H9 (cell line): ENCODE results near the gene ATP6V0A1. TPM values are rescaled to one million over a fixed set of nuclear protein-coding genes. Genes with fewer than 3 reads are reported as not detected.
"Not testable (repeated sequence)": the region's sequence is repeated elsewhere in the genome, so short reads cannot be mapped to it uniquely, and the experiment has no call there.

Experiments used
- DNase-seq: peaks from one replicate; pipeline ENCODE4 v3.0.0-alpha.2; 2017
- H2AFZ ChIP-seq: one replicate; pipeline ENCODE4 v1.6.1; 2013; ENCODE audit warnings: mild to moderate bottlenecking, low read length, control low read depth, moderate library complexity
- H2AK5ac ChIP-seq: 2 replicates; pipeline ENCODE4 v1.6.1; 2013; ENCODE audit warnings: low read length, control low read depth, mixed read lengths; ENCODE audit not compliant: insufficient read length
- H2BK120ac ChIP-seq: one replicate; pipeline ENCODE4 v1.6.1; 2013; ENCODE audit warnings: low read depth, mild to moderate bottlenecking, low read length, control low read depth, inconsistent platforms; ENCODE audit not compliant: poor library complexity, severe bottlenecking
- H2BK12ac ChIP-seq: 2 replicates; pipeline ENCODE4 v1.6.1; 2013; ENCODE audit warnings: low read length, control low read depth, mixed read lengths, low read depth; ENCODE audit not compliant: insufficient read length
- H2BK15ac ChIP-seq: 2 replicates; pipeline ENCODE4 v1.6.1; 2013; ENCODE audit warnings: low read depth, low read length, control low read depth
- H2BK20ac ChIP-seq: one replicate; pipeline ENCODE4 v1.6.1; 2013; ENCODE audit warnings: low read depth, mild to moderate bottlenecking, low read length, control low read depth, inconsistent platforms; ENCODE audit not compliant: poor library complexity, severe bottlenecking
- H2BK5ac ChIP-seq: 2 replicates; pipeline ENCODE4 v1.6.1; 2013; ENCODE audit warnings: low read length, control low read depth, mixed read lengths; ENCODE audit not compliant: insufficient read length
- H3K14ac ChIP-seq: 2 replicates; pipeline ENCODE4 v1.6.1; 2013; ENCODE audit warnings: low read length, control low read depth; ENCODE audit not compliant: insufficient read depth
- H3K18ac ChIP-seq: 2 replicates; pipeline ENCODE4 v1.6.1; 2013; ENCODE audit warnings: low read depth, mild to moderate bottlenecking, mixed read lengths, low read length, control low read depth; ENCODE audit not compliant: insufficient read length
- H3K23ac ChIP-seq: 2 replicates; pipeline ENCODE4 v1.6.1; 2013; ENCODE audit warnings: low read length, control low read depth, mixed read lengths, low read depth; ENCODE audit not compliant: insufficient read length
- H3K23me2 ChIP-seq: 2 replicates; pipeline ENCODE4 v1.6.1; 2013; ENCODE audit warnings: low read depth, mild to moderate bottlenecking, mixed read lengths, low read length, control low read depth; ENCODE audit not compliant: insufficient read length, poor library complexity, severe bottlenecking
- H3K27ac ChIP-seq: 2 replicates; pipeline ENCODE4 v1.5.1; 2013; ENCODE audit warnings: low read length, control low read depth, mixed read lengths, low read depth; ENCODE audit not compliant: insufficient read length
- H3K27me3 ChIP-seq: 2 replicates; pipeline ENCODE4 v1.6.1; 2013; ENCODE audit warnings: low read length, control low read depth, inconsistent platforms; ENCODE audit not compliant: insufficient read depth
- H3K4ac ChIP-seq: 2 replicates; pipeline ENCODE4 v1.6.1; 2013; ENCODE audit warnings: low read depth, mild to moderate bottlenecking, control low read depth, inconsistent platforms, low read length, moderate library complexity
- H3K4me1 ChIP-seq: 2 replicates; pipeline ENCODE4 v1.6.1; 2013; ENCODE audit warnings: low read length, control low read depth, inconsistent platforms; ENCODE audit not compliant: insufficient read depth
- H3K4me2 ChIP-seq: 2 replicates; pipeline ENCODE4 v1.6.1; 2013; ENCODE audit warnings: low read length, control low read depth, mixed read lengths; ENCODE audit not compliant: insufficient read length, insufficient read depth
- H3K56ac ChIP-seq: 2 replicates; pipeline ENCODE4 v1.6.1; 2013; ENCODE audit warnings: low read depth, mild to moderate bottlenecking, mixed read lengths, low read length, control low read depth; ENCODE audit not compliant: insufficient read length
- H3K79me1 ChIP-seq: 2 replicates; pipeline ENCODE4 v1.6.1; 2013; ENCODE audit warnings: low read depth, mild to moderate bottlenecking, moderate library complexity, low read length, control low read depth, inconsistent platforms; ENCODE audit not compliant: insufficient read depth, poor library complexity, severe bottlenecking
- H3K79me2 ChIP-seq: 2 replicates; pipeline ENCODE4 v1.6.1; 2013; ENCODE audit warnings: low read length, control low read depth, inconsistent platforms; ENCODE audit not compliant: insufficient read depth
- H3K9ac ChIP-seq: 2 replicates; pipeline ENCODE4 v1.6.1; 2013; ENCODE audit warnings: low read length, control low read depth, mixed read lengths; ENCODE audit not compliant: insufficient read length; ENCODE audit errors: extremely low read depth
- H3K9me3 ChIP-seq: one replicate; pipeline ENCODE4 v1.6.1; 2013; ENCODE audit warnings: low read depth, low read length, inconsistent platforms; ENCODE audit not compliant: control insufficient read depth
- H3T11ph ChIP-seq: one replicate; pipeline ENCODE4 v1.6.1; 2013; ENCODE audit warnings: mild to moderate bottlenecking, low read length, control low read depth, inconsistent platforms
- H4K20me1 ChIP-seq: one replicate; pipeline ENCODE4 v1.6.1; 2013; ENCODE audit not compliant: control insufficient read depth, insufficient read length, insufficient read depth
- H4K5ac ChIP-seq: 2 replicates; pipeline ENCODE4 v1.6.1; 2013; ENCODE audit warnings: low read depth, mild to moderate bottlenecking, mixed read lengths, low read length, control low read depth; ENCODE audit not compliant: insufficient read length
- H4K8ac ChIP-seq: replicated peaks from 2 replicates; pipeline ENCODE4 v1.6.1; 2013; ENCODE audit warnings: low read length, control low read depth, mixed read lengths, low read depth; ENCODE audit not compliant: insufficient read length
- H4K91ac ChIP-seq: 2 replicates; pipeline ENCODE4 v1.6.1; 2013; ENCODE audit warnings: low read depth, mild to moderate bottlenecking, moderate library complexity, mixed read lengths, low read length, control low read depth; ENCODE audit not compliant: insufficient read length
- H3K27ac Mint-ChIP-seq, 3 experiments: 2 replicates in 2 of 3; 3 replicates in 1 of 3; pipeline ENCODE4 v1.8.0; 2020 to 2021; ENCODE audit warnings: mixed read lengths in 3 of 3, mild to moderate bottlenecking in 1 of 3, moderate library complexity in 1 of 3
- H3K27me3 Mint-ChIP-seq: 2 replicates; pipeline ENCODE4 v1.8.0; 2021; ENCODE audit warnings: low read depth, mild to moderate bottlenecking, moderate library complexity, mixed read lengths
- H3K36me3 Mint-ChIP-seq, 3 experiments: 2 replicates in 2 of 3; 3 replicates in 1 of 3; pipeline ENCODE4 v1.8.0; 2020 to 2021; ENCODE audit warnings: low read depth in 3 of 3, mixed read lengths in 3 of 3; ENCODE audit not compliant: insufficient read depth in 1 of 3
- H3K4me1 Mint-ChIP-seq, 2 experiments: 2 replicates each; pipeline ENCODE4 v1.8.0; 2020; ENCODE audit warnings: mixed read lengths in 2 of 2
- H3K4me3 Mint-ChIP-seq, 2 experiments: 2 replicates in 1 of 2; 3 replicates in 1 of 2; pipeline ENCODE4 v1.8.0; 2020 to 2021; ENCODE audit warnings: mild to moderate bottlenecking in 2 of 2, mixed read lengths in 2 of 2, moderate library complexity in 1 of 2
- H3K9me3 Mint-ChIP-seq, 2 experiments: 2 replicates in 1 of 2; 3 replicates in 1 of 2; pipeline ENCODE4 v1.8.0; 2020; ENCODE audit warnings: mild to moderate bottlenecking in 2 of 2, mixed read lengths in 2 of 2, moderate library complexity in 1 of 2
- CTCF ChIP-seq: fragments of 200-600 bp; sonication (generic); conservative IDR thresholded peaks from 3 replicates; pipeline ENCODE4 v1.8.0; 2021; ENCODE audit warnings: antibody characterized with exemption, mild to moderate bottlenecking
- WGBS: extraction: QIAGEN DNeasy Blood & Tissue Kit; methylation state at CpG from one replicate; pipeline ENCODE4 v1.1.7; 2013; ENCODE audit warnings: missing lambda C conversion rate, low lambda C conversion rate, mixed read lengths; ENCODE audit not compliant: insufficient read length; ENCODE audit errors: extremely low coverage; 5-methylcytosine and 5-hydroxymethylcytosine counted together
- total RNA-seq: library from RNA; stranded (reverse); gene quantifications from 2 replicates; pipeline ENCODE4 v1.2.1, GENCODE V29; 2021

The ATP6V0A1 gene
- total RNA-seq, 1 experiment from 2014 or later = 54.1 TPM

- Histone ChIP-seq H3K9ac (no peak overlapping the region), H2BK15ac (no peak overlapping the region), H2AFZ (no peak overlapping the region), H4K91ac (no peak overlapping the region), H3K56ac (no peak overlapping the region), H3K4me2 (no peak overlapping the region), H4K5ac (no peak overlapping the region), H3K9me3 (no peaks in the 10 kb centered on the region), H3K23ac (no peak overlapping the region), H3K27ac (no peak overlapping the region), H2BK120ac (no peak overlapping the region), H3K14ac (no peak overlapping the region), H3K4ac (no peak overlapping the region), H3K79me1 (no peaks in the 10 kb centered on the region), H3K18ac (no peak overlapping the region), H2BK5ac (no peak overlapping the region), H4K8ac (no peak overlapping the region), H2BK12ac (no peak overlapping the region), H3K4me1 (no peaks in the 10 kb centered on the region), H4K20me1 (no peaks in the 10 kb centered on the region), H3T11ph (no peak overlapping the region), H2BK20ac (no peak overlapping the region), H3K23me2 (peaks cover under 1% of the 10 kb centered on the region), H2AK5ac (no peak overlapping the region), H3K79me2 (no peaks in the 10 kb centered on the region), H3K27me3 (no peaks in the 10 kb centered on the region)
- no peaks in the 10 kb centered on the region; the same call in 1 of the 2 replicates for H3K27me3 Mint-ChIP-seq
- peaks cover 4 to 7% of the 10 kb centered on the region in 2 experiments; a peak in 4 of 5 replicates for H3K9me3 Mint-ChIP-seq
- no CpG with 5 or more reads among the region's 2 CpGs for WGBS
- TF ChIP-seq CTCF = no peak
- H3K4me3 Mint-ChIP-seq = no peak overlapping the region
- peaks cover 0 to 2% (median 0%) of the 10 kb centered on the region in 3 experiments; a peak in 2 of 7 replicates for H3K36me3 Mint-ChIP-seq
- DNase-seq = no peak
- H3K4me1 Mint-ChIP-seq = peaks cover 9 to 18% of the 10 kb centered on the region in 2 experiments
- H3K27ac Mint-ChIP-seq = no peak overlapping the region
These were observed 5.2 kb upstream of the ATP6V0A1 start for GRCh38 chr17:42453439-42453838.

GRCh38 chr17:42454987-42455386 lies 3.7 kb upstream of the ATP6V0A1 start:
- not testable (repeated sequence) for H2BK5ac ChIP-seq, H3K23me2 ChIP-seq, H2AK5ac ChIP-seq, H3K36me3 Mint-ChIP-seq, H4K5ac ChIP-seq, H3K23ac ChIP-seq, H2BK12ac ChIP-seq, H2BK120ac ChIP-seq, H3K79me2 ChIP-seq, H3K14ac ChIP-seq, H3K4me2 ChIP-seq, H4K91ac ChIP-seq, H2BK15ac ChIP-seq, H3K4me1 ChIP-seq, H3K27ac ChIP-seq, H2BK20ac ChIP-seq, H3K18ac ChIP-seq, H3K9me3 Mint-ChIP-seq, DNase-seq, H4K20me1 ChIP-seq, H3K27me3 Mint-ChIP-seq, H3K79me1 ChIP-seq, H4K8ac ChIP-seq, H3K4me3 Mint-ChIP-seq, H3K56ac ChIP-seq, H3K4ac ChIP-seq, H3T11ph ChIP-seq, H2AFZ ChIP-seq, H3K9me3 ChIP-seq, H3K27ac Mint-ChIP-seq, H3K9ac ChIP-seq, H3K27me3 ChIP-seq
- H3K4me1 Mint-ChIP-seq = peaks cover 19 to 28% of the 10 kb centered on the region in 2 experiments
- no CpG with 5 or more reads among the region's 6 CpGs for WGBS
